A673 (cell line): ENCODE results near the gene COL20A1. TPM values are rescaled to one million over a fixed set of nuclear protein-coding genes. Genes with fewer than 3 reads are reported as not detected.

ENCODE experiments used
- BruUV-seq: library from RNA; stranded (reverse); fragments of 400-500 nt; replicated peaks from 2 replicates; lab custom pipeline; 2021; lab: Mats Ljungman, UMichigan
- CTCF ChIA-PET: fragments of 300-600 bp; sonication (Branson Sonifier 250); formaldehyde crosslinking; loops from one replicate; lab custom pipeline; 2022; ENCODE audit warnings: antibody characterized with exemption; lab: Charles Lee
- POLR2A ChIA-PET: fragments of 300-600 bp; sonication (Branson Sonifier 250); formaldehyde crosslinking; loops from one replicate; lab custom pipeline; 2022; ENCODE audit warnings: antibody characterized with exemption; ENCODE audit not compliant: low non-redundant PET; lab: Charles Lee
- DNase-seq: peaks from one replicate; pipeline ENCODE4 v3.0.0-alpha.2; 2015; ENCODE audit warnings: low spot score
- H3K27ac ChIP-seq: fragments of 200-600 bp; sonication (generic); 2 replicates; pipeline ENCODE4 v1.5.1; 2016; ENCODE audit warnings: mixed run types, low read depth, mild to moderate bottlenecking, mixed read lengths, antibody characterized with exemption, low read length; ENCODE audit not compliant: poor library complexity, severe bottlenecking
- H3K27me3 ChIP-seq: fragments of 200-600 bp; sonication (generic); replicated peaks from 2 replicates; pipeline ENCODE4 v1.6.1; 2017; ENCODE audit warnings: mixed run types, low read depth, mild to moderate bottlenecking, mixed read lengths, antibody characterized with exemption, low read length; ENCODE audit not compliant: insufficient read depth, poor library complexity
- H3K36me3 ChIP-seq: fragments of 200-600 bp; sonication (generic); 2 replicates; pipeline ENCODE4 v1.6.1; 2016; ENCODE audit warnings: mixed run types, mild to moderate bottlenecking, mixed read lengths, antibody characterized with exemption, low read length; ENCODE audit not compliant: insufficient read depth, poor library complexity, severe bottlenecking
- H3K4me1 ChIP-seq: fragments of 200-600 bp; sonication (generic); 2 replicates; pipeline ENCODE4 v1.6.1; 2017; ENCODE audit warnings: mixed run types, mild to moderate bottlenecking, mixed read lengths, antibody characterized with exemption, low read length; ENCODE audit not compliant: insufficient read depth, poor library complexity, severe bottlenecking
- H3K4me3 ChIP-seq: fragments of 200-600 bp; sonication (generic); 2 replicates; pipeline ENCODE4 v1.5.1; 2016; ENCODE audit warnings: low read depth, mixed run types, mild to moderate bottlenecking, mixed read lengths, low read length; ENCODE audit not compliant: poor library complexity, severe bottlenecking
- H3K9me3 ChIP-seq: fragments of 200-600 bp; sonication (generic); 2 replicates; pipeline ENCODE4 v1.6.1; 2016; ENCODE audit warnings: mixed run types, low read depth, mild to moderate bottlenecking, mixed read lengths, antibody characterized with exemption, low read length; ENCODE audit not compliant: poor library complexity, severe bottlenecking
- EZH2 ChIP-seq: fragments of 200-600 bp; sonication (generic); IDR thresholded peaks from 2 replicates; pipeline ENCODE4 v1.6.1; 2017; ENCODE audit warnings: borderline replicate concordance, low read depth, mild to moderate bottlenecking, mixed read lengths, antibody characterized with exemption, low read length; ENCODE audit not compliant: poor library complexity, severe bottlenecking
- intact Hi-C: fragments of 100-400 bp; cut with micrococcal nuclease; formaldehyde crosslinking; loops from one replicate; pipeline ENCODE4 v1.10.0; 2022; ENCODE audit not compliant: unreplicated experiment
- total RNA-seq: library from RNA; stranded (reverse); gene quantifications from 2 replicates; pipeline ENCODE4 v1.2.3, GENCODE V29; 2021
- TF ChIP-seq, protein P1 (sequence below): fragments of 300-800, 200-600 bp; sonication (generic); conservative IDR thresholded peaks from 2 replicates; pipeline ENCODE4 v1.5.1; 2017; ENCODE audit warnings: low read depth, mild to moderate bottlenecking, antibody characterized with exemption, low read length, moderate library complexity, mixed read lengths

The COL20A1 gene
- total RNA-seq, 1 experiment from 2014 or later, result not detected

DNA sequence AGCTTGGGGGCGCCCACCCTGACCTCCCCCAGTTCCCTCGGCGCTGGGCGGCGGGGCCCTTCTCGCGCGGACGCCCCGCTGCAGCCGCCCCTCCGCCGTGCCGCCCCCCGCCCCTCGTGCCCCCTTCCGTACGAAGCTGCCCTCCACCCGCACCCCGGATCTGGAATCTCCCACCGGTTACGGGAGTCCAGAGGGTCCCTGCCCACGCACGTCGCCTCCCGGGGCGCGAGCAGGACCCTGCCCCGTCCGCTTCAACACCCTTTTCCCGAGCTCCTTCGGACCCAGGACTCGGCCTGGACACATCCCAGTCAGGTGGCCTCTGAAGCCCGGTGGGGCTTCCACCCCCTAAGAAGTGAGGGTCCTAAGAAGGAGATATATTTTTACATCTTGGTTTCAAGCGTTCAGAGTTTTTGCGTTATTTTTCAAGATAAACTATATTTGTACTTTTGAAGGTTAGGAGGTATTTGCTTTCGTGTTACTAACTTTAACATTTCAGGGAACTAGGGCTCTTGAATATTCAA, 19.9 kb upstream of the COL20A1 start:
- peak overlapping the region; percentile 70 for H3K27ac ChIP-seq
- no peaks in the 10 kb centered on the region for H3K9me3 ChIP-seq
- DNase-seq, result no peak
- peaks cover 5% of the 10 kb centered on the region for H3K4me1 ChIP-seq
- BruUV-seq, result no TSS peak
- H3K4me3 ChIP-seq, result peak overlapping the region; percentile 93
- TF ChIP-seq EZH2, result no peak
- TF ChIP-seq, protein P1, sequence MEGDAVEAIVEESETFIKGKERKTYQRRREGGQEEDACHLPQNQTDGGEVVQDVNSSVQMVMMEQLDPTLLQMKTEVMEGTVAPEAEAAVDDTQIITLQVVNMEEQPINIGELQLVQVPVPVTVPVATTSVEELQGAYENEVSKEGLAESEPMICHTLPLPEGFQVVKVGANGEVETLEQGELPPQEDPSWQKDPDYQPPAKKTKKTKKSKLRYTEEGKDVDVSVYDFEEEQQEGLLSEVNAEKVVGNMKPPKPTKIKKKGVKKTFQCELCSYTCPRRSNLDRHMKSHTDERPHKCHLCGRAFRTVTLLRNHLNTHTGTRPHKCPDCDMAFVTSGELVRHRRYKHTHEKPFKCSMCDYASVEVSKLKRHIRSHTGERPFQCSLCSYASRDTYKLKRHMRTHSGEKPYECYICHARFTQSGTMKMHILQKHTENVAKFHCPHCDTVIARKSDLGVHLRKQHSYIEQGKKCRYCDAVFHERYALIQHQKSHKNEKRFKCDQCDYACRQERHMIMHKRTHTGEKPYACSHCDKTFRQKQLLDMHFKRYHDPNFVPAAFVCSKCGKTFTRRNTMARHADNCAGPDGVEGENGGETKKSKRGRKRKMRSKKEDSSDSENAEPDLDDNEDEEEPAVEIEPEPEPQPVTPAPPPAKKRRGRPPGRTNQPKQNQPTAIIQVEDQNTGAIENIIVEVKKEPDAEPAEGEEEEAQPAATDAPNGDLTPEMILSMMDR, result no peak
- ChIA-PET POLR2A (no interaction called here), CTCF (interaction anchor here (0.6 kb wide), 1 partner anchor 12 kb away, joined by 5 read pairs; no protein-coding TSS in a partner anchor)
- peaks cover 6% of the 10 kb centered on the region for H3K27me3 ChIP-seq
- intact Hi-C loops, result no loop called here
- H3K36me3 ChIP-seq, result peaks cover 19% of the 10 kb centered on the region

DNA sequence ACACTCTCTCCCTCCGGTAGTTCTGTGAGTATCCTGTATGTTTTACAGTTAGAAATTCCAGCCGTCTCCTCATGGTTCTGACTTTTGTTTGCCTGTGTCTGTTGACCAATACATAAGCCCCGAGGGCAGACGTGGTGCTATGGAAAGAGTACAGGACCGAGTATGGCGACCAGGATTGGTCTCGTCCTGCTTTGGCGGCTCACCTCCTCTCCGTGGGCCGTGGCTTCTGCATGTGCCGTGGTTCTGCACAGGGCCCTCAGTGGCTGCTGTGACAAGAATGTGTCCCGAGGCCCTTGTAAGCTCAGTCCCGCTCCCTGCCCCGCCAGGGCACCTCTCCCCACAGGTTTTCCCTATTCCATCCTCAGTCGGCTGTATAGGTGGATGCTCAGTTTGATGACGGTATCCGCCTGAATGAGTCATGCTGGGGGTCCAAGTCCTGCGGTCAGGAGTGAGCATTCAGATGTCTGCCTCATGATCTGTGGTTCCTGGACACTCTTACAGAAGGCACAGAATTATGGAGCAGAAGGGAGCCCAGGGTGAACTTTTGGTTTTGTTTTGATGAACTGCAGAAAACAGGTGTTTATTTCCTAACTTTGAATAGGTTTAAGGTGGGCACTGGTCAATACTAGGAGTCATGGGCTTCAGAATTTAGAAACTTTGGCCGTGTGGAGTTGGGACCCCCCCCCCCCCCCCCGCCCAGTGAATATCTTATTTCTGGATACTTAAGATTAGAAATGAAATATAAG, 19.2 kb upstream of the COL20A1 start:
- ChIA-PET POLR2A (no interaction called here), CTCF (interaction anchor here (0.6 kb wide), 1 partner anchor 13 kb away, joined by 5 read pairs; no protein-coding TSS in a partner anchor)
- peak overlapping the region; percentile 93 for H3K4me3 ChIP-seq
- TF ChIP-seq EZH2, result no peak
- TF ChIP-seq, protein P1, result no peak
- H3K27ac ChIP-seq, result peak overlapping the region; percentile 70
- peaks cover 5% of the 10 kb centered on the region for H3K4me1 ChIP-seq
- peaks cover 23% of the 10 kb centered on the region for H3K36me3 ChIP-seq
- H3K27me3 ChIP-seq, result no peaks in the 10 kb centered on the region
- BruUV-seq, result TSS peak; percentile 78
- no peak for DNase-seq
- no peaks in the 10 kb centered on the region for H3K9me3 ChIP-seq
- intact Hi-C loops, result no loop called here

DNA sequence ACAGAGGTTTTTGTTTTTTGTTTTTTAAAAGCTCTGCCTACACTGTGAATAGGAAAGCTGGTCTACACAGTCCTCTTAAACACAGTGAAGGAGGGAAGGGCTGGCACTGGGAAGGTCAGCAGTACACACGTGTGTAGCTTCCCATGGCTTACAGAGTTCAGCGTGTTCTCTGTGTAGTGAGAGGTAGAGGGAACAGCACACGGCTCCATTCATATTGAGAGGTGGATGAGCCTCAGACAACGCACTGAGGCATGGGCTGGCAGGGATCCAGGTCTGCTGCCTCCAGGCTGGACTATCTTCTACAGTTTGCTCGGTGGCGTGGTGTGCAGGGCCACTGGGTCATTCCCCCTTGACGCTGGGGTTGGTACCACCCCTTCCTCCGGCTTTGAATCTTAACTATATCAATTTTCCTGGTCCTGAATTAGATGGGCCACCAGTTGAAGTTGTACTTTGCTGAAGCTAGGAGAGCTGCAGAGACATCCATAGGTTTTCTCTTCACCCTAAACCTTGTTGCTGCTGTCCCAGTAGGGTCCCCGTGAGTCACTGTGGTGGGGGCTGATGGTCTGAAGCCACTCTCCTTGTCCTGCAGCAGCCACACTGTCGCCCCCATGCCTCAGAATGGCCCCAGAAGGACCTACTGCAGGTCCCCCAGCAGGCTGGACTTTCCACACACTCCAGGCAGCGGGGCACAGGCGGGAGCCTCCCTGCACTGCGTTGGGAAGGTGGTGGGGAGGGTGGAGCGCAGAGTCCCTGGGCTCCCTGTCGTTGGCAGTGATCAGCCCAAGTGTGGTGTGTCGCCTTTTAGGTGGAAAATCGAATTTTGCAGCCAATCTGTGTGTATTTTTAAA, 18.4 kb upstream of the COL20A1 start:
- Histone ChIP-seq H3K27me3 (no peaks in the 10 kb centered on the region), H3K4me3 (no peak overlapping the region), H3K4me1 (peaks cover 5% of the 10 kb centered on the region), H3K27ac (no peak overlapping the region), H3K36me3 (peaks cover 29% of the 10 kb centered on the region), H3K9me3 (no peaks in the 10 kb centered on the region)
- CTCF ChIA-PET, result no interaction called here
- TF ChIP-seq, protein P1, result no peak
- no peak for TF ChIP-seq EZH2
- DNase-seq, result no peak
- intact Hi-C loops, result no loop called here
- BruUV-seq, result no TSS peak
- POLR2A ChIA-PET, result no interaction called here
